ENCODE results near the gene TNRC6C.

DNA sequence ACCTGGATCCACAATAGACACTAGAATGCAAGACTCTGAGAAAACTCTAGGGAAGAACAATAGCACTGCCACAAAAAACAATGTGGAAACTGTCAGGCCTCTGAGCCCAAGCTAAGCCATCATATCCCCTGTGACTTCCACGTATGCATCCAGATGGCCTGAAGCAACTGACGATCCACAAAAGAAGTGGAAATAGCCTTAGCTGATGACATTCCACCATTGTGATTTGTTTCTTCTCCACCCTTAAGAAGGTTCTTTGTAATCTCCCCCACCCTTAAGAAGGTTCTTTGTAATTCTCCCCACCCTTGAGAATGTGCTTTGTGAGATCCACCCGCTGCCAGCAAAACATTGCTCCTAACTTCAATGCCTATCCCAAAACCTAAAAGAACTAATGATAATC is 39.2 kb upstream of the TNRC6C start:
- no peak for TF ChIP-seq POLR2A (IDR thresholded peaks at IDR 0.05)
- TF ChIP-seq CTCF (IDR thresholded peaks at IDR 0.05), result no peak
- no peak for TF ChIP-seq EP300 (IDR thresholded peaks at IDR 0.05)

Measured in suprapubic skin (tissue), 3 donors.